ENCODE results near the gene MCF2L. TPM values are rescaled to one million over a fixed set of nuclear protein-coding genes. Genes with fewer than 3 reads are reported as not detected.

Gene MCF2L
- total RNA-seq, 1 donor: 3.2 TPM

DNA sequence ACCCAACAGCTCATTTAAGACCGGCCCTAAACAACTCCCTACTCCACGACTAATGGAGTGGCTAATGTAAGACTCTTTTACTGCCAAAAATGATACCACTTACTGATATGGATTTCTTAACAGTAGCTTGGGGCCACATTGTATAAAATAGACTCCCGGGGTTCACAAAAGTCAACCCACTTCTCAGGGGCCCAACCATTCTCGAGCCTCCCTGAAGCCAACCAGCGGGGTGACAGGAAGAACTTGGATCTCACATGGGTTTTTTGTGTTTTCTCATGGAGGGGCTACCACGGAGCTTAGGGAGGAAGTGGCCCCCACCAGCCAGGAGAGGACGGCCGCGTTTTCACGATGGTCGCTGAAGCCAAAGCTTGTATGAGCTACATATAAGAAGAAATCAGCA lies 8.1 kb downstream of the MCF2L start:
- DNase-seq (ENCODE audit: low read depth in 2 of 3, low spot score in 2 of 3): no peak

- DNase-seq (ENCODE audit: low read depth in 2 of 3, low spot score in 2 of 3): no peak
Observed at GRCh38 chr13:112977525-112977924, 8.5 kb downstream of the MCF2L start.

GRCh38 chr13:112978561-112979405 lies 9.8 kb downstream of the MCF2L start:
- DNase-seq (ENCODE audit: low read depth in 2 of 3, low spot score in 2 of 3): no peak

- no peak for DNase-seq (ENCODE audit: low read depth in 2 of 3, low spot score in 2 of 3)
Observed at GRCh38 chr13:112979406-112979902, 10.4 kb downstream of the MCF2L start.

DNA sequence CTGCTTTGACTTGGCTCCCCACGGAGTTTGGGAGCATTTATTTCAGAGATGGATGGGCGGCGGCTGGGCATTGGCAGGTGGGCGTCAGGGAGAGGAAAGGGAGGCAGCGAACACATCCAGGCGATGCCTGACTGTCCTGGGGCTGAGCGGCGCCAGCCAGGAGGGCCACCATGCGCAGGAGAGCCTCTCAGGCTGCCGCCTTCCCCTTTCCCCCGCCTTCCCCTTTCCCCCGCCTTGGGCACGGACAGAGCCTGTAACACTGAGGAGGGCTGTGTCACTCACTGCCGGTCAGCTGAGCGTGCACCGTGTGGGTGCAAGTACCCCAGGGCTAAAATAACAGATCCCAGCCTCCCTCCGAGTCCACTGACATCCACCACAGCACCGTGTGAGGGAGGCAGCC lies 11.4 kb downstream of the MCF2L start:
- DNase-seq (ENCODE audit: low read depth in 2 of 3, low spot score in 2 of 3): peak in 1 of 3 donors; percentile 43

GRCh38 chr13:112981451-112981850 lies 12.4 kb downstream of the MCF2L start:
- DNase-seq (ENCODE audit: low read depth in 2 of 3, low spot score in 2 of 3): no peak

- no peak for DNase-seq (ENCODE audit: low read depth in 2 of 3, low spot score in 2 of 3)
Observed at GRCh38 chr13:112982281-112983041, 13.4 kb downstream of the MCF2L start.

DNA sequence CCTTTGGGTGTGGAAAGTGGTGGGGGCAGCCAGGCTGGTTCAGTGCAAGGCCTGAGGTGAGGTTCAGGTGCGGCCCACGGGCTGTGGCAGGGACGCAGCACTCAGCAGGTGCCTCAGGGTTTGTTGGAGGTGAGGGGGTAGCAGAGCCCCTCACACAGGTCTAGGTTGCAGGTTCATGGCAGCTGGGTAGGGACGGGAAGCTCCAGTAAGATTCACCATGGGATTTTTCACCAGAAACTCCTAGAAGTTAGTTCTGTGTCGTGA lies 14.0 kb downstream of the MCF2L start:
- no peak for DNase-seq (ENCODE audit: low read depth in 2 of 3, low spot score in 2 of 3)

- DNase-seq (ENCODE audit: low read depth in 2 of 3, low spot score in 2 of 3): no peak
Observed at GRCh38 chr13:112983428-112984196, 14.6 kb downstream of the MCF2L start.

- no peak for DNase-seq (ENCODE audit: low read depth in 2 of 3, low spot score in 2 of 3)
Observed at GRCh38 chr13:112984501-112984900, 15.5 kb downstream of the MCF2L start.

- DNase-seq (ENCODE audit: low read depth in 2 of 3, low spot score in 2 of 3): no peak
Observed at GRCh38 chr13:112984954-112985802, 16.2 kb downstream of the MCF2L start.

DNA sequence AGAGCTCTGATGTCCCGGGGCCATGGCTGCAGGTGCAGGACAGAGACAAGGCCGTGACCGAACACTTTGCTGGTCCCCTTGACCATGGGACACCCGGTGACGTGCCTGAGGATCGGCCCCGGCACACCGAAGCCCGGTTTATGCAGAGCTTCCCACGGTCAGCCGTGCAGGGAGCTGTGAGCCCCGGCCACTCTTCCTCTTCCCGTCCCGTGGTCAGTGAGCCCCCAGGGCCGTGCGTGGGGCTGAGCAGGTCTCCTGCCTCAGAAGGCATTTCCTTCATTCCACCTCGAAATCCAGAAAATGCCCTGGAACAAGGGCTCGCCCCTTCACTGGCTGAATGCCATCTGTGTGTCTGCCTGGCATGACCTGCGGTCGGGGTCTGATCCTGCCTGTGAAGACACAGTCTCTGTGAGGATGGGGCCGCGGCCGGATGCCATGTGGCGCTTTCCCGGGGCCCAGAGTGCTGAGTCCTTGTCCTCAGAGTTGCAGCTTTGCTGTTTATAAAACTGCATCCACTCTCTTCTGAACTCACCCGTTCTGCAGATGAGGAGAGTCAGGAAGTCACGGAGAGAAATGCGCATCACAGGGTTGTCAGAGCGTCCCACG lies 16.9 kb downstream of the MCF2L start:
- no peak for DNase-seq (ENCODE audit: low read depth in 2 of 3, low spot score in 2 of 3)

DNA sequence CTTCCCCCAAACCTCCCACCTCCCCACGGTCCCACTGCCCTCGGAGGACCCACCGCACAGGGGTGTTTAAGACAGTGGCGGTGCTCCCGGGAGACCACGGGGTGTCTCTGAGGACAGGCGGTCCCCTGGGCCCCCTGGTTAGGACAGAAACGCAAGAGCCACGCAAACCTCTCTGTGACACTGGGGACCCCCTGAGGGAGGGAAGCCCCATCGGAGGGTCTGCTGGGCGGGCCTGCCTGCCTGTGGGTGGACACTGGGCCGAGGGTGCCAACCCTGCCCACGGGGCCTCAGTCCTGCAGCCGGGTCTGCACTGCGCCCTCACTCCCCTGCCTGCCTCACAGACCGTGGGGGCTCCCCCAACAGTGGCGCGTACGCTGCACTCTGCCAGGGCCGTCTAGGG lies 17.5 kb downstream of the MCF2L start:
- no peak for DNase-seq (ENCODE audit: low read depth in 2 of 3, low spot score in 2 of 3)

DNA sequence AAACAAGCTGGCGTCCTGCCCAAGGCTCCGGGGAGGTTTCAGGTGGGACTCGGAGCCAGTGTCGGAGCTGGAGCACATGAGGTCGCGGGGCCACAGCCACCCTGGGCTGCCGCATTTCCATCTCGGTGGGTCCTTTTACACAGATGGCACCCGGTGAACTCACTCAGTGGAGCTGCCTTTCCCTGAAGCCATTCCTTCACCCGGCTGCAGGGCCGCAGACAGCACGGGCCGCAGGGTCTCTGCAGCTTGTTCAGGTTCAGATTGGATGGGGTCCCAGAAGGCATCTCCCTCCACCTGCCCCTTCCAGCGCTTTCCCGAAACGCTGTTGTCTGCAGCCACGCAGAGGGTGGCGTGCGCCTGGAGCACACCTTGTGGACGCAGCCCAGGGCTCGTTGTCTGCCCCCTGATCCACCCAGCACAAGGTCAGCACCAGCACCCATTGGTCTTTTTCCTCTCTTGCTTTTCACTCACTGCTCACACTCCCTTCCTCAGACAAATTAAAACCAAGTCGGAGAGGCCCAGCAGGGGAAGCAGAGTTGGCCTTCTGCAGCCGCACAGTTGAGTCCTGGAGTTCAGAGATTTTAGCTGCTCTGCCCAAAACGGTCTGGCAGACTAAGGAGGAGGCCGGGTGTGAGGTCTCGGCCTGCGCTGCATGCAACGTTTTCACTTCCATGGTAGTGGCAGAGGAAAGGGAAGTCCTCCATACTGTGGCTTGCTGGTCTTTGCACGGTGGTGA lies 18.1 kb downstream of the MCF2L start:
- no peak for DNase-seq (ENCODE audit: low read depth in 2 of 3, low spot score in 2 of 3)

DNA sequence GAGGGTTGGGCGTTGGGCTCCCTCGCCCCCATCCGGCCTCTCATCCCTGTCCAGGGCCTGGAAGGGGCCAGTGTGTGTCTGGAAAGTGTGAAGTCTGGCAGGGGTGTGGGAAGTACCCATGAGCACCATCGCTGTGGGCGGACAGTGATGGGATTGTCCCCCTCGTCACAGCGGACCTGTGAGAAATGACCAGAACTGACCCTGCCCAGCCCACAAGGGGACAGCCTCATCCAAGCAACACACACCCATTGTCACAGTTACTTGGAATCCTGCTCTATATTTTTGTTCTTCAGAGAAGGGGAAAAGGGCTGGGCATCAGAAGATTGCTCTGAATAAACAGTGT lies 18.6 kb downstream of the MCF2L start:
- no peak for DNase-seq (ENCODE audit: low read depth in 2 of 3, low spot score in 2 of 3)

GRCh38 chr13:112990783-112991182 lies 21.8 kb downstream of the MCF2L start:
- peak in 1 of 3 donors; percentile 38 for DNase-seq (ENCODE audit: low read depth in 2 of 3, low spot score in 2 of 3)

- no peak for DNase-seq (ENCODE audit: low read depth in 2 of 3, low spot score in 2 of 3)
Observed at GRCh38 chr13:112991609-112992008, 22.6 kb downstream of the MCF2L start.

- no peak for DNase-seq (ENCODE audit: low read depth in 2 of 3, low spot score in 2 of 3)
Observed at GRCh38 chr13:112992931-112993680, 24.1 kb downstream of the MCF2L start.

Data from hematopoietic multipotent progenitor cell (in vitro differentiated cells).